Astrocyte of the hippocampus (primary cell): ENCODE results near the gene CCDC88A.
"Not testable (repeated sequence)": the region's sequence is repeated elsewhere in the genome, so short reads cannot be mapped to it uniquely, and the experiment has no call there.

Experiments
- DNase-seq: peaks from one replicate; pipeline ENCODE4 v3.0.0; 2011; ENCODE audit warnings: low read depth, low spot score

CCDC88A gene

DNA sequence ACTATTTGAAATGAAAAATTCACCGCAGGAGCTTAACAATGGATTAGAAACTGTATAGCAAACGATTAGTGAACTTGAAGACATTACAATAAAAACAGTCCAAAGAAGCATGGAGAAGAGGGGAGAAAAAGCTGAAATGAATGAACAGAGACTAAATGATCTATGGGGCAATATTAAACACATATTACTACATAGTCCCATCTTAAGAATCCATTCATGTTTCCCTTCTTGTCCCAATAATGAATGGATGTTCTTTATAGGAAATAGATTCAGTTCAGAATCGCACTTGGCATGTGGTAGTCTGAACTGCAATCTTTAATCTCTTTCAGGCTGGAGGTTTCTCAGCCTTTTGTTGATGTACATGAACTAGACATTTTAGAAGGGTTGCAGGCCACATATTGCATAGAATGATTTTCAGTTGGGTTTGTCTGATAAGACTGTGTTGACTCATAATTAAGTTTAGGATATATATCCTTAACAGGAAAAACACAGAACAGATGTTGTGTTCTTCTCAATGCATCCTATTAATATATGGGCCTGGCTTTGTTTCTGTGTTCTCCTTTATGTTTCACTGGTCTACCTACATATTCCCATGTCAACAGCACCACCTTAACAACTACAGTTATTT, 27.9 kb downstream of the CCDC88A start:
- DNase-seq = no peak

DNA sequence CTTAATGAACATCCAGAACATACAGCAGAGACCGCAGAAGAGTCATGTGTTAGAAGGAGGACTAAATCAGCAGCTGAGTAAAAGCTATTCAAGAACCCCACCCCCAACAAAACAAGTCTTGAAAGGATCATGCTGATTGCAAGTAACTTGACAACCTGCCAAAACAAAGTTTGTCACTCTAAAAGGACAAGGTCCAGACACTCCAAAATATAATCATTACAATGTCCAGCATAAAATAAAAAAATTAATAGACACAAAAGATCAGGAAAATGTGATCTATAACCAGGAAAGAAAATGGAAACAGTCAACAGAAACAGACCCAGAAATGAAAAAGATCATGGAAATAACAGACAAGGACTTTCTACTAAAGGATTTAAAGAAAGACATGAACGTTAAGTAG, 28.5 kb downstream of the CCDC88A start:
- no peak for DNase-seq

DNA sequence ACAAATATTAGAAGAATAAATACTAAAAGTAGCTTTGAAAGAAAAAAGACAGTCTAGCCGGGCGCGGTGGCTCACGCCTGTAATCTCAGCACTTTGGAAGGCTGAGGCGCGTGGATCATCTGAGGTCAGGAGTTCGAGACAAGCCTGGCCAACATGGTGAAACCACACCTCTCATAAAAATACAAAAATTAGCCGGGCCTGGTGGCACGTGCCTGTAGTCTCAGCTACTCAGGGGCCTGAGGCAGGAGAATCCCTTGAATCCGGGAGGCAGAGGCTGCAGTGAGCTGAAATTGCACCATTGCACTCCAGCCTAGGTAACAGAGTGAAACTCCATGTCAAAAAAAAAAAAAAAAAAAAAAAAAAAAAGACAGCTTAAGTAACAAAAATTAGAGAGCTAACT, 34.1 kb downstream of the CCDC88A start:
- not testable (repeated sequence) for DNase-seq

DNA sequence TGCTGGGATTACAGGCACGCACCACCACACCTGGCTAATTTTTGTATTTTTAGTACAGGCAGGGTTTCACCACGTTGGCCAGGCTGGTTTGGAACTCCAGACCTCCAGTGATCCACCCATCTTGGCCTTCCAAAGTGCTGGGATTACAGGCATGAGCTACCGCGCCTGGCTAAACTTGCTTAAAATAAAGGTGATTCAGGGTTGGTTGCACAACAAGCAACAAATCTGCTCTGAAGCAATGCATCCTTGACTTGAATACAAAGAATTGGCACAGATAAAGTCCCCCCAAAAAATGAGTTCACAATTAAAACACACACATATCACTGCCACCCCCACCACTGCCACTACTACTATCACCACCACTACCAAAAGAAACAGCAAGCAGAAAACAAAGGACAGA, 34.9 kb downstream of the CCDC88A start:
- DNase-seq = no peak

DNA sequence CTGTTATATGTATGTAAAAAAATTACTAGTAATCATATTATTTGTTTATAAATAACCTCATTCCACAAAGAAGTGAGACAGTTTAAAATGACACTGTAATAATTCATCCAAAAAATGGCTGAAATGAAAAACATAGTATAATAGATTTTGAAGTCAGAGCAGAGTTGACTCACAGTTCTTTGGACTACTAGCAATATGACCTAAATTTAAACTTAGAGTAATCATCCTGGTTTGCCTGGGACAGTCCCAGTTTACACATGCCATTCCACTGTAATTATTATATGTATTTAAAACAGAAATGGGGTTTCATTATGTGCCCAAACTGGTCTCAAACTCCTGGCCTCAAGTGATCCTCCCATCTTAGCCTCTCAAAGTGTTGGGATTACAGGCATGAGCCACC, 48.3 kb downstream of the CCDC88A start:
- DNase-seq = no peak

DNA sequence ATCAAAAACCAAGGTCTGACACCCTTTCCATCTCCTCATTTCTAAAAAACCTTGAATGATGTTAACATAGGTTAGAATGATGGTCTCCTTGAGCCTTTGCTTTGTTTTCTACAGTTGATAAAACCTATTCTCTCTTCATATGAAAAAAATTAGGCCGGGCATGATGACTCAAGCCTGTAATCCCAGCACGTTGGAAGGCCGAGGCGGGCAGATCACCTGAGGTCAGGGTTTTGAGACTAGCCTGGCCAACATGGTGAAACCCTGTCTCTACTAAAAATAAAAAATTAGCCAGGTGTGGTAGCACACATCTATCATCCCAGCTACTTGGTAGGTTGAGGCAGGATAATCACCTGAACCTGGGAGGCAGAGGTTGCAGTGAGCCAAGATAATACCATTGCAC, 49.4 kb downstream of the CCDC88A start:
- DNase-seq = no peak

DNA sequence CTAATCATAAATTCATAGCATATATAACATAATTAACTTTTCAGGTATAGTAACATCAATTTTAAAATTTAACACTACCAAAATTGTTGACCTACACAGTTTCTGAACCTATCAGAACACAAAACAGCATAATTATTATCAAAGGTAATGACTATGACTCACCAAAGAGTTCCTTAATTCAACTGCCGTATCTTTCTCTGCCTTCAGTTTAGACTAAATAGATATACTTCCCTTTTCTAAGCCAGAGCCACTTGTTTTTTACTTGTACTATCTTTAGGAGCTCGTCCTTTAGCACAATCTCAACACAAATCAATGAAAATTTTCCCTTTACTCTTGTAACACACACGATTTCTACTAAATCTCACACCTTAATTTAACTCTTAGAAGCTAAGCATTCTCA, 54.4 kb downstream of the CCDC88A start:
- peak; percentile 12 for DNase-seq

DNA sequence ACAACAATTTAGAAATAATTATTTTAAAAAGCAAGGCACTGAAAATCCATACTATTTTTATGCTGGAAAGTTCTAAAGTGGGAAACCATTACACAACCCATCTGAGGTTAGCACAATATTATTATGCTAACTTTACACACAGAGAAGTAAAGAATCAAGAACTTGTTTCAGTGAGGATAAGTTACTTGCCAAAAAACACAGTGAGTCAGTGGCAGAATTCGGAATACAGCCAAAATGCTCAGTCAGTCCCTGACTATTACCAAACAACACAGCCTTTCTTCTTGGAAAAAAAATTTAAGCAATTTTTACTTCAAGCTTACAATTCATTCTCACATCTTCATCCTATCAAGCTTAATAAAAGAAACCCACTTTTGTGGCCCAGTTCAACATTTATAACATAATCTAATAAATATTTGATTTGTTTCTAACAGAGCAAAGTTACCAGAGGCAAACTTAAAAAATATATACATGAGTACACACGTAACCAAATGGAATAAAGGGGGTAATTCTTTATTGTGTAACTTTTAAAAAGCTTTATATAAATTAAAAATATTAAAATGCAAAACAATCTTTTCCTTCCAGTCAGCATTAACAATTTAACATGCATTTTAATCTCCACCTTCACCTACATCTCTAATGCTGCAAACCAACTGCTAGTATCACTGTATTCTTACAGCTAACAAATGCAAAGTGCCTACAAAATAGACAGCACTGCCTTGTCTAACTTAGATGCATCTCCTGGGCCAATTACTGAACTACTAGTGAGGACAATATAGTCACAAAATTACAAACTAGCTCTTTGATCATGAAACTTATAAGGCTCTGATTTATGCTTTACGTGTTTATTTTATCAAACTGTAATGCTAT, 55.2 kb downstream of the CCDC88A start:
- peak; percentile 96 for DNase-seq

DNA sequence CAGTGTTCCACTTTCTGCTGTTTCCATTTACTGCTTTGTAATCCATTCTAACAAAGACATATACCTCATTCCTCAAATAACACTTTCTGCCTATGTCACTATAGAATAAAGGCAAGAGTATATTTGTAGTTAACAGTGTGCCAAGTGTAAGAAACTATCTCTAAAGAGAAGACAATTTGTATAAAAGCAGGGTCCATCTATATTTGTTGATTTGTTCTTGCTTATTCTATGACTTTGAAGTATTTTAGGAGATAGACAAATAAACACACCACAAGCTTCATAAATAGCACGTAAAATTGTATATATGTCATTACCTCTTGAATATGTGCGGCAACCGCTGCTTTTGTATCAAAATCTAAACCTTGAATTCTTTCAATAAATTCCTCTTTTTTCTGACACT, 56.0 kb downstream of the CCDC88A start:
- DNase-seq = no peak

DNA sequence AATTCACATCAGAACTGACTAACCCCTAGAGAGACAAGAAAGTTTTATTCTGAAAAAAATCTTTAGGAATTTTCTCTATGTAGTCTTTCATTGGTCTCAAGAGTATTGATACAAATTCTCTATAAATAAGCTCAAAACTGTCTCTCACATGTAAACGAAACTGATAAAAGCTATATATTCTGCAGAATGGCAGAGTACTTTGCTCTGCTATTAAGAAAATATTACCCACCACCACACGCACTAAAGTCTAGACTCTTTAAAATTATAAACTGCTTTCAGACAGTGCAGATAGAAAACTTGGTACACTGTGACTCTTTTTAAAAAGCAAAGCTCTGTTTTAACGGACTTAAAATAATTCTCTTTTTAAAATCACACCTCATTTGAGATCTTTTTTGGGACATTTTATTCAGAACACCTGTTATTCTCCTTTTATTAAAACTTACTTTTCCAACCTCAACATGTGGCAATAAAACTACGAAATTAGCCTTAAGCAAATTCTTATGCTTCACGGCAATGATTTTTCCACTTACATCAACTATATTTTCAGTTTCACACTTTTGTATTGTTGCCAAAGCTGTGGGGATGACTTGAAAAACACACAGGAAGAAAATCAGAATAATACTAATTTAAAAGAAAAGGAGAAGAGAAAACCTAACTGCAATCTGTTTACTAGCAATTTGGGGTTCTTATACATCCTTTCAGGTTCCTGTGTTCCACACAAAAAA, 58.0 kb downstream of the CCDC88A start:
- no peak for DNase-seq

DNA sequence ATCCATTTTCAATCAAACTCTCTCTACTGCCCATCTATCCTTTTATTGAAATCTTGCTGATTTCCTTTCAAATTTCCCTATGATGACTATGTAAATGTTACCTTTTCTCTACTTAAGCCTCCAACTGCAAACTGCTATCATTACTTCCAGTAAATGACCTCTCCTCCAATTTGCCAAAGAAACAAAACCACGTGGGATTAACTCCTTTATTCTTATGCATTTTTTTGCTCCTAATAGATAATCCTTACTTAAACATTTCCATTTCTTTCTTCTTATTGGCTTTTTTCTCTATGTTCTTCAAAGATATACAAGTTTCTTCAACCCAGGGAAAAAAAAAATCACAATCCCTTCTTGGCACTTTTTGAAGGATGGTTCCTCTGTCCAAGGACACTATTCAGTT, 61.2 kb downstream of the CCDC88A start:
- no peak for DNase-seq

DNA sequence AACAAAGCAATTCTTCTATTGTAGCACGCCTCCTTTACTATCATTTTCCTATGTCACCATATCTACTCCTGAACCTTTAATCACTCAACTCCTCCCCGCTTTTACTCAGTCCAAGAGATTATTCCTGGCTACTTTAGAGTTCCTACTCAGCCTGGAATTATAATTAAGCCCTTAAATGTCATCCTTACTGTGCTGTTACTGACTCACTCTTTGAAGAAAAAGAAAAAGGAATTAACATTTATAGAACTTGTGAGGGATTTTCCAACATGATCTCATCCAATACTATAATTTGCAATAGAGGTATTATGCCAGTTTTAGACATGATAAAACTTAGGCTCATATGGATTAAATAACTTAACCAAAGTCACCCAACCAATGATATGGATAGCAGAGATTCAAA, 61.7 kb downstream of the CCDC88A start:
- DNase-seq = peak; percentile 42

DNA sequence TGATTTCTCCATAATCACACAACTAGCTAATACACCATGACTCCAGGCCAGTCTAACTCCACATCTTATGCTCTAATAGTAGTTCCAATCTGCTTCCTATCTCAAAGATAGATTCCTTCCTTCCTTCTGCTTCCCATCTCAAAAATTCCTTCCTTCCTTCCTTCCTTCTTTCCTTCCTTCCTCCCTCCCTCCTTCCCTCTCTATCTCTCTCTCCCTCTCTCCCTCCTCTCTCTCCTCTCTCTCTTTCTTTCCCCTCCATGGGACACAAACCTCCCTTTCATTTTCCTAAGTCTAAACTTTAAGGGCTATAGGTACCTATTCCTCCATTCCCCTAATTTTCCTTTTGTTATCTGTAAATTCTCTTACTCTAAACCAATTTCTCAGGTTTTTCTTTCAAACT, 62.5 kb downstream of the CCDC88A start:
- no peak for DNase-seq

DNA sequence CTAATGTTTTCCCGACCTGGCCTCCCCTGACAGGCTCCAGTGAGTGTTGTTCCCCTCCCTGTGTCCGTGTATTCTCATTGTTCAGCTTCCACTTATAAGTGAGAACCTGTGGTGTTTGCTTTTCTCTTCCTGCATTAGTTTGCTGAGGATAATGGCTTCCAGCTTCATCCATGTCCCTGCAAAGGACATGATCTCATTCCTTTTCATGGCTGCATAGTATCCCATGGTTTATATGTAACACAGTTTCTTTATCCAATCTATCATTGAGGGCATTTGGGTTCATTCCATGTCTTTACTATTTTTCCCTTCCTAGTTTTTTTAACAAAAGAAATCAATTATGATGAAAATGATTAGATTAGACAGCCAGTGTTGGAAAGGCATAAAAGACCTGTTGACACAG, 63.5 kb downstream of the CCDC88A start:
- DNase-seq = not testable (repeated sequence)

DNA sequence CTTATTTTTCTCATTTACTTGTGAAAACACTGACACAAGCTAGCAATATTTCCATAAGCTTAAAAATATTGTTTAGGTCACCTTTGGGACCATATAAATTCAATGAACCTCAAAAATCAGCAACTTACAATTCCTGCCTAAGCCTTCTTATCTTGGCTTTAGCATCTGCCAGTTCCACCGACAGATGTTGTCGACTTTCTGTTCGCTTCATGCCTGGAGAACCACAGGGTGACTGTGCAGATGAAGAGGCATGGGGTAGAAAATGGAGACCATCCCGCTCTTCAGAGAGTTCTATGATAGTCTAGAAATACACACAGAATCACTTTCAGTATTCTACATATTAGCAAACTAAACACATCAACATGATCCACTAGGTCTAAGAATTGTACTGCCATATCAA, 64.2 kb downstream of the CCDC88A start:
- no peak for DNase-seq

DNA sequence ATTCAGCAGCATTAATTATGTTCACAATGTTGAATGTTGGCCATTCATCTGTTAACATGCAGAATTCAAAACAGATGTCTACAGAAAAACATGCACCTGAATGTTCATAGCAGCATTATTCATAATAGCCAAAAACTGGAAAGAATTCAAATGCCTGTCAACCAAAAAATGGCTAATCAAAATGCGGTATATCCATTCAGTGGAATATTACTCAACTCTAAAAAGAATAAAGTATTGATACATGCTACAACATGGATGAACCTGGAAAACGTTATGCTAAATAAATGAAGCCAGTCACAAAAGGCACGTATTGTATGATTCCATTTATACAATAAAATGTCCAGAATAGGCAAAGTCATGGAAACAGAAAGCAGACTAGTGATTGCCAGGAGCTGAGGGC, 68.0 kb downstream of the CCDC88A start:
- no peak for DNase-seq

DNA sequence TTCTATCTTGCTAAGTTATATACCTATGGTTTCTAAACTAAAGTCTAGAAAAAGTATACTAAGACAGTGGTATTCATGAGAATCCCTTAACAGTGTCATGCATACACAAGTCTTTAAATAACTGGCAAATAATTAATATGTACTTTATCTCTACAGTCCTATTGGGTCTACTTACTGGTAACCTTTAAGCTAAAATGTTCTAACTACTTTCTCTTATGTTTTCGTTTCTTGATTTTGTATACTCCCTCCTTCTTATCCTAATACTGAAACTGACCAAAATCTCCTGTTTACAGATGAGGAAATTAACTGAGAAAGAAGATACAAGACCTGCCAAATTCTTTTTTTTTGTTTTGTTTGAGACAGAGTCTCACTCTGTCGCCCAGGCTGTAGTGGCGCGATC, 74.6 kb downstream of the CCDC88A start:
- DNase-seq = no peak

DNA sequence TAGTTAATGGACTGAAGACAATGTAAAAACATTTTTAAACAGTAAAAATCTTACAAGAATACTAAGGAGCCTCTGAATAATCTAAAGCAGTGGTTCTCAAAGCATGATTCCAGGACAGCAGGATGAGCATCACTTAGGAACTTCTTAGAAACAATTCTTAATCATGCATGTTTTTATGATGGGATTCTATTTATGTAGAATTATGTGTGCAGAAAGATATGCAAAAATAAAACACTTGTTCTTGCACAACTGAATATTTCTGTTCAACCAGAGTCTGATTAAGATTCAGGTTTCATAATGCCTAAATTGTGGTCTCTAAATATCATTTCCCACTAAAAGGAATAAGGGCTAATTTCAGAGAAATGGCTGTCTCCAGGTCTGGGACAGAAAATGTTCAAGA, 81.4 kb downstream of the CCDC88A start:
- no peak for DNase-seq

DNA sequence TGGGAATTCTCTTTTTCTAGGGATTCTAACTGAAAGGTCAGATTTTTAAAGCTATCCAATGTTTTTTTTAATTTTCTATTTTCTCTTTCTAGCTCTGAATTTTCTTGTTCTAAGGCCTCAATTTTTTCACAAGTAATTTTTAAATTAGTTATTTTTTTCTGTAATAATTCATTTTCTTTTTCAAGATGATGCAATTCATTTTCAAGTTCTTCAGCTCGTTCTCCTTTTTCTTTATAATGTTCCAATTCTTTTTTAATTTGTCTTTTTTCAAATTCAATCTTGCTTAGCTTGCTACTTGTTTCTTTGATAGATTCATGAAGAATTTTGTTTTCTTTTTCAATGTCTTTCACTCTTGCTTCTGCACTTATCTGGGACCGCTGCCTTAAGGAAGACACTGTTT, 84.9 kb downstream of the CCDC88A start:
- DNase-seq = no peak

DNA sequence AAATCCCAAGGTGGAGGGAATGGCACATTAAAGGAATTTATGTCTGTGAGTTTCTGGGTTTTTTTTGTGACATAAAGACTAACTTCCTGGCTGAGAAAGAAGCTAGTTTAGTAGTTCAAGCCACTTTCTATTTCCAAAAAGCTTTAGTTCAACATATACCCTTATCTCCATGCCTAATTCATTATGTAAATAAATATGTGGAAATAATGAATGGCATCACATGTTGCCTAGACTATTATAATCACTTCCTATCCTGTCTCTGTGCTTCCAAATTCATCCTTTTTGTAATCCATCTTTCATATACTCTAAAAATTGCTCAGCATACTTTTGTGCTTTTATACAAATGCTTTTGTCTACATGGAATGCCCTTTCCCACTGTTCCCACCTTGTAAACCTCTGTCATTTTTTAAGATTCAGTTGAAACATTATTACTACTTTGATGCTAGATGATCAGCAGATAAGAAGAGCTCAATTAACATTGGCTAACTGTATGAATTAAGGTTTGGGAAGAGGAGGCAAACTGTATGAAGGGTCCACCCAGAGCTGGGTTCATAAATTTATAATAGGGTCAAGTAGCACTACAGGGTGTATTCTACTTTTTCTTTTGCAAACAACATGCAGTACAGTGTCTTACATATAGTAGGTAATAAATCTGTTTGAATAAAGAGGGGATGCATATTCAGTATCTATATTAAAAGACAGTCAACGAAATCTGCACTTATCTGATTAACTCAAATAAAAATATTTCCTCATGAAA, 88.9 kb downstream of the CCDC88A start:
- DNase-seq = no peak

DNA sequence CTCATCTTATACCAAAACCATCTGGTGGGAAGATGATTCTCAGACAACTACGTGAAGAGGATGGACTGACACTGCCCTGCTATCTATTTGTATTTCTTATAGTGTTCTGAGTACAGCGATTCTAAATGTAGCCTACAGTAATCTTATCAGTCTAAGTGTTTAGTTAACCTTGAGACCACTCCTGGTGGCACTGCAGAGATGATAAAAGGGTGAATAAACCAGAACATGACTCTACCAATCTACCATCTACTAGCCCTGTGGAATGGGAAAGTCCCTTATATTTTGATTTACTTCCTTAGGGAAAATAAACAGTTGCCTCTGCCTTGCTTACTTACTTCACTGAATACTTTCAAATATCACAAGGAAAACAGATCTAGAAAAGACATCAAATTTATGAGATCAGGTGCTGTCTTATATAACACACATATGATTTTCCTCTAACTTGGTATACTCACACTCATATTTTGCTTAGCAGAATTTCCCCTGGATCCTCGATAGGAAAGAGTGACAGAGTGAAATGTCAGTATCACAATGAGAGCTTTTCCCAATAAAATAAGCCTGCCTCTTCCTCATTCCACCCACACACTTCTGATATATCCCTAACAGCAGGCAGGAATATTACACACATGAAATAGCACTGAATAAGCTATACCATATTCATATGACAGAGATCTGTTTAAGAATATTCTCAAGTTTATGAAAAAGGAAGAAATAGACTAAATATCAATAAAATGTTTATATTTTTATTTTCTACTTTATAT, 92.0 kb downstream of the CCDC88A start:
- no peak for DNase-seq
